Measurements from ENCODE around the gene CD63.
A peak's percentile ranks its signal among the peaks of the same experiment; 100 is the strongest.

The CD63 gene

GRCh38 chr12:55741931-55742680 lies 13.3 kb upstream of the CD63 start:
- DNase-seq (ENCODE audit: insufficient read length, low spot score) (no peak), FAIRE-seq (no peak)

GRCh38 chr12:55739025-55739378 lies 10.2 kb upstream of the CD63 start:
- FAIRE-seq, result no peak
- no peak for DNase-seq (ENCODE audit: insufficient read length, low spot score)

DNA sequence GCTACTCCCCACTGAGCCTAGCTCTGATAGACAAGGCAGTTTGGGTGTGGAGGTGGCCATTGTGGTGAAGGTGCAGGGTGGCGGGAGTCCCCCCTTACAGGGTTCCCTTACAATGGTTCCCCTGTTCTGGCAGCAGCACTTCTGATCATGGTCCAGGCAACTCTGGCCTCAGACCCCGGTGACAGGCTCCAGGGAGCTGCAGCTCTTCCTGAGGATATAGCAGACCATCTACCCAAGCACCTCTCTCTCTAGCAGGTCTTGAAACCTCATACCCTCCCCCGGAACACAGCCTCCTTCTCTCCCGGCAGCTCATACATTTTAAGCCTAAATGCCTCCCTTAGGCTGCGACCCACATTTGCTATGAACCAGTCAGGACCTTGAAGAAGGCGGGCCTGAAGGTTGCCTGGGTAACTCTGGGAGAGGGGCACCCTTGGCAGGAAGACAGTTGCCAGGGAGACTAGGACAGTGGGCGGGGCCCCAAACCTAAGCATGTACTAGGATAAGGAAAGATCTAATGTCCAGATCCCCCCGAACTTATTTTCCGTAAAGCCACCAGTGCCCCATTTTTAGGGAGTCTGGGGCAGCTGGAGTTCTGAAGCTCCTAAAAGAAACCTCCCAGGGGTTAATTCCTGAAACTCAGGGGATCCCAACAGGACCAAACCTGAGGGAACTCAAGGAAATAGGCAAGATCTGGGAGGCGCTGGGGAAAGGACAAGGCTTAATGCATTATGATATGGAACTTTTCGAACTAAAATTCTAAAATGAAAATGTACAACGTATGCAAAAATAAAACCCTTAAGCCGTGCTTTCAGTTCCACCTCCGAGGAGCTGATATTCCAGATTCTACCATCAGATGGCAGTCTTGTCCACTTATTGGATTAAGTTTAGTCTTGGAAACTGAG lies 9.6 kb upstream of the CD63 start:
- FAIRE-seq, result peak; percentile 74
- peak; percentile 78 for DNase-seq (ENCODE audit: insufficient read length, low spot score)

DNA sequence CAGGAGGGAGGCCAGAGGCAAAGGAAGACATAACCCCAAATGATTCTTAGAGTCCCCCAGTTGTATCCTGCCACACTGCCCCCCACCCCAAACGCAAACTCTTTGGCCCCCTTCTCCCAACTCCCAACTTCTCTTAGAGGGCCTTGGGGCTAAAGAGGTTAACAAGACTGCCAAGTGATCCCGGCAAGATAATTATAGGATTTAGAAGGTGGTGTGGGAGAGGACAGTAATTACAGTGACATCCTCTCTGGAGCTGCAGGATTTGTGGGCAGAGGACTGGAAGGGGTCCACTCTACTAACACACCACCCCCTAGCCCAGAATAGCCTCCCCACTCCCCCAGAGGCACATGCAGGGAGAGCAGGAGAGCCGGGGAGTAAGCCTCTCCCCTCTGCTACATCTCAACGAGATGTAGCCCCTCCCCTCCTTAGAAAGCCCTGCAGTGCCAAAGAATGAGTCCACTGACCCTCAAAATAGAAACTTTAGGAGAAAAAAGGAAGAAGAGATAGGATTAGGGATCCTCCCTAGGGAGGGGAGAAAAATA lies 8.8 kb upstream of the CD63 start:
- no peak for FAIRE-seq
- DNase-seq (ENCODE audit: insufficient read length, low spot score), result no peak

GRCh38 chr12:55736780-55737580 lies 8.2 kb upstream of the CD63 start:
- DNase-seq (ENCODE audit: insufficient read length, low spot score) (no peak), FAIRE-seq (no peak)

- FAIRE-seq (no peak), DNase-seq (ENCODE audit: insufficient read length, low spot score) (no peak)
Observed at GRCh38 chr12:55736076-55736475, 7.3 kb upstream of the CD63 start.

GRCh38 chr12:55734595-55734994 lies 5.8 kb upstream of the CD63 start:
- DNase-seq (ENCODE audit: insufficient read length, low spot score) (no peak), FAIRE-seq (no peak)

GRCh38 chr12:55733858-55734257 lies 5.0 kb upstream of the CD63 start:
- FAIRE-seq (no peak), DNase-seq (ENCODE audit: insufficient read length, low spot score) (no peak)

- FAIRE-seq, result no peak
- DNase-seq (ENCODE audit: insufficient read length, low spot score), result no peak
Observed at GRCh38 chr12:55733021-55733555, 4.3 kb upstream of the CD63 start.

DNA sequence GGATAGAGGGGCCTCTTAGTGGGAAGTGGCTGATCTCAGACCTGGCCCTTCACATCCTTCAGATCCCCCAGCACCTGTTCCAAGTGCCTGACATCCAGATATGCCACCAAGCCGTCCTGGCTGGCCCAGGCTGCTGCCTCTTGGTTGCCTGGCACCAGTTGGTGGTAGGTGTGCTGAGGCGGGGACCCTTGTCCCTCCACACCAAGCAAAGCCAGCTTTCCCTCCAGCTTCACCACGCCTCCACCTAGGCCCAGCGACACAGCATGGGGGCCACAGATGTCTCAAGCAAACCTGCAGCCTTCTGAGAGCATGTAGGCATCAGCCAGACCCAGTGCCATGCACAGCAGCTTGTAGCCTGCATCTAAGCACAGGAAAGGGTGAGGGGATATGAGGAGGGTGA lies 3.5 kb upstream of the CD63 start:
- FAIRE-seq, result no peak

GRCh38 chr12:55729819-55730818 lies 1.3 kb upstream of the CD63 start:
- FAIRE-seq (no peak), DNase-seq (ENCODE audit: insufficient read length, low spot score) (no peak)

More for the DNA sequence above, 3.5 kb upstream of the CD63 start:
- no peak for DNase-seq (ENCODE audit: insufficient read length, low spot score)

DNA sequence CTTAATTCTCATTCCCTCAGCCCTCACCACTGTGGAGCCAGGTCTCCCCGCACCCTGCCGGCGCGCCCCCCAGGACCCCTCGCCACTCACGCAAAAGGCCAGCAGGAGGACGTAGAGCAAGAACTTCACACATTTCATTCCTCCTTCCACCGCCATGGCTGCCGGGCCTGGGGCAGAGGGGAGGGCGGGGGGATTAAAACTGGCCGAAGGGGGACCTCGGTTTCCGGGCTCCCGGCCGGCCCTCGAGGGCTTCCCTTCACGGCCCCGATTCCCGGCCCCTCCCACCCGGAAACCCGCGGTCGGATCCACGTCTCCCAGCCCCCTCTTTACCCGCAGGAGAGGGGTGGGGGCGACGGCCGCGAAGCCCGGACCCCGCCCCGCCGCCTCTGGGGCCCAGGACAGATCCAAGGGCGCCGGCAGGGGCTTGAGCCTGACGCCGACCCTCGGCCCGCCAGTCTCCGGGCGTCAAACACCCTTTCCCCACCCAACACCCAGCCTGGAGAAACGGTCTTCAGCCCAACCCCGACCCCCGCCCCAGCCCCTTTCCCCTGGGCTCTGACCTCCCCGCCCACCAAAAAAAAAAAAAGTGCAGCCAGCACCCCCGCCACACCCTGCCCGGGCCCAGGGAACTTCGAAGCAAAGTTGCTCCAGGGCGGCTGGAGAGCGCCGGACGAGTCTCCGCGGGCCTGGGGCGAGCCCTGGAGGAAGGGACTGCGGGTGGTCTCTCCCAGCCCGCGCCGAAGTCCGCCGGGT lies 447 bp downstream of the CD63 start:
- FAIRE-seq (no peak), DNase-seq (ENCODE audit: insufficient read length, low spot score) (no peak)

- no peak for DNase-seq (ENCODE audit: insufficient read length, low spot score)
Observed at GRCh38 chr12:55727643-55728185, 1.1 kb downstream of the CD63 start.

DNA sequence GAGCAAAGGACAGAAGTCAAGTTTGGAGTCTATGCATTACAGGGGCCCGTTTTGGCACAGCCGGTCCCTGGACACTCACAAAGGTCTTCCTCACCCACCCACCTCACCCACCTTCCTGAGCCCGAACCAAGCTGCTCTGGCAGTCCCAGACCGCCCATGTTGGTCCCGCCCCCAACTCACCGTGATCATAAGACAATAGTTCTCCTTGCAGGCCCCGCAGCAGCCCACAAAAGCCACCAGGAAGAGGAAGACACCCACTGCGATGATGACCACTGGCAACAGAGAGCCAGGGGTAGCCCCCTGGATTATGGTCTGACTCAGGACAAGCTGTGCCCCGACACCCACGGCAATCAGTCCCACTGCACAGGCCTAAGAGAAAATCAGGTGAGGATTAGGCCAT lies 1.8 kb downstream of the CD63 start:
- no peak for FAIRE-seq

More at GRCh38 chr12:55727643-55728185, 1.1 kb downstream of the CD63 start:
- FAIRE-seq, result no peak

GRCh38 chr12:55725556-55725955 lies 3.3 kb downstream of the CD63 start:
- FAIRE-seq (no peak), DNase-seq (ENCODE audit: insufficient read length, low spot score) (no peak)

More for the DNA sequence above, 1.8 kb downstream of the CD63 start:
- DNase-seq (ENCODE audit: insufficient read length, low spot score), result no peak

DNA sequence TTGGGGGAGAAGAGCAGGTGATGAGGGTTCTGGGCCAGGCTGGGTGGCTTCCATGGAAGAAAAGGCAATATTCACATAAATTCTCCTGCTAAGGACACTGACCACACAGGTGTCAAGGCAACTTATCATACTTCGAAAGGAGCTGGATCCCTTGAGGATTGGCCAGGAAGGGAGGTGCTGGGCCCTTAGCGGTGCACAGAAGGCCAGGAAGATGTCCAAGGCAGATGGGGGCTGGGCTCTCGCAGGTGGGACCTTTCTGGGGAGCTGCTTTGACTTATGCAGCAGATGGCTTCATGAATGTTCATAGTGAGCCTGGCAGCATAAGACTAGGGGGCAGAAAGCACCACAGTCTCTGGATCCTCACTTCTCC lies 3.9 kb downstream of the CD63 start:
- FAIRE-seq, result no peak
- DNase-seq (ENCODE audit: insufficient read length, low spot score), result no peak

- DNase-seq (ENCODE audit: insufficient read length, low spot score) (no peak), FAIRE-seq (no peak)
Observed at GRCh38 chr12:55724226-55724939, 4.4 kb downstream of the CD63 start.
